ENCODE results near the gene APOC4. TPM values are rescaled to one million over a fixed set of nuclear protein-coding genes. Genes with fewer than 3 reads are reported as not detected.

APOC4 gene
- total RNA-seq, 1 donor from 2014 or later: not detected

DNA sequence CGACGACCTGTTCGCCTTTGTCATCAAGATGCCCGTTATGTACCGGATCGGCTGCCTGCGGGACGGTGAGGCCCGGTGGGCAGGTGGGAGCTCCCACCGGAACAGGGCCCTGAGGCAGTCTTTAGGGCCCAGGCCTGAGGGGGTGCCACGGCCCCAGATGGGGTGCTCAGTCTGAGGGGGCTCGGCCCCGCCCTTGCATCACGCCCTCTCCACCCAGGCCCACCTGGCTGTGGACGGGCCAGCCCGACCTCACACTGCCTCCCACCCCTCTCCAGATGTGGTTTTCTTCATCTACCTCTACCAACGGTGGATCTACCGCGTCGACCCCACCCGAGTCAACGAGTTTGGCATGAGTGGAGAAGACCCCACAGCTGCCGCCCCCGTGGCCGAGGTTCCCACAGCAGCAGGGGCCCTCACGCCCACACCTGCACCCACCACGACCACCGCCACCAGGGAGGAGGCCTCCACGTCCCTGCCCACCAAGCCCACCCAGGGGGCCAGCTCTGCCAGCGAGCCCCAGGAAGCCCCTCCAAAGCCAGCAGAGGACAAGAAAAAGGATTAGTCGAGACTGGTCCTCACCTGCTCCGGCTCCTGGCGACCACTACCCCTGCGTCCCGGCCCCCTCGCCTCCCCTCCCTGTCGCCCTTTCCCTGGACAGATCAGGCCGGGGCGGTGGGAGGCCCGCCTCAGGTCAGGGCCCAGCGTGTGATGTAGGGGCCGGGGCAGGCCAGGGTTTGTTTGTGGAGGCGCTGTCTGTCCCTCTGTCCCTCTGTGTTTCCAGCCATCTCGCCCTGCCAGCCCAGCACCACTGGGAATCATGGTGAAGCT, 50.5 kb downstream of the APOC4 start:
- no peak for DNase-seq (ENCODE audit: extremely low read depth, low read depth, low spot score)

DNA sequence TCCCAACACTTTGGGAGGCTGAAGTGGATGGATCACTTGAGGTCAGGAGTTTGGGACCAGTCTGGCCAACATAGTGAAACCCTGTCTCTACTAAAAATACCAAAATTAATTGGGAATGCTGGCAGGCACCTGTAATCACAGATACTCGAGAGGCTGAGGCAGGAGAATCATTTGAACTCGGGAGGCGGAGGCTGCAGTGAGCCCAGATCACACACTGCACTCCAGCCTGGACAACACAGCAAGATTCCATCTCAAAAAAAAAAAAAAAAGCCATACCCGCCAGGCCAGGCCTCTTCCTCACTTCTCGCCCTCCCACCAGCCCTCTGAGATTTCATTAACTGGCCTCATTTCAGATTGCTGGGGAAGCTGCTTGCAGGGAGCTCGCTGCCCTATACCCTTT, 51.5 kb downstream of the APOC4 start:
- no peak for DNase-seq (ENCODE audit: extremely low read depth, low read depth, low spot score)

DNA sequence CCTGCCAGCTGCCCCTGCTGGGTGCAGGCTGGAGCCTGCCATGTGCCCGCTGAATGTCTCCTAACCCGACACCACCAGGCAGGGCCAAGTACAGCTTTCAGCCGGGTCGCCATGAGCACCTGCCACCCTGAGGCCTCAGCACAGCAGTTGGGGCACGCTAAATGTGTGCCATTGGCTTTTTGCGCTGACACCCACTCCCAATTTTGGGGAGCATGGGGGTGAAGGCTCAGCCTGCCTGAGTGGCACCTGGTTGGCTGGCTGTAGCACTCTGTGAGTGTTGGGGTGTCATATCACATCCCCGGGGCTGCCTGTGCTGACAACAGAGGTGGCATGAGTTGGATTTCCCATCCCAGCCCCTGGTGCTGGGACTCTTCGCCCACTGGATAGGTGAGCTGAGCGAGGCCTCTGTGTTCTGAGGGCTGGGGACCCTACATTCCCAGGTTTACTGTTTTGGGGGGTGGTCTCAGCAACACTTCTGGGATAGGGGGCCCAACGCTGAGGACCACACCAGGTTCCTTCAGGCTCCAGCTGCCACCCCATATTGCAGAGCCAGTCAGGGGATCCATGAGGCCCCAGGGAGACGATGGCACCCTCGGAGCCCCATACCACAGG, 52.0 kb downstream of the APOC4 start:
- DNase-seq (ENCODE audit: extremely low read depth, low read depth, low spot score): no peak

Other genes with a start within 250 kb of the APOC4 start
- not detected in 2 replicates for gene CEACAM16, start 243.1 kb upstream of the APOC4 start, total RNA-seq
- 28.3 and 30.0 TPM in 2 replicates for gene BCL3, start 193.5 kb upstream of the APOC4 start, total RNA-seq
- gene CBLC, start 164.3 kb upstream of the APOC4 start, total RNA-seq: 1.1 TPM in 1 of 2 replicates, not detected in the other
- gene BCAM, start 133.1 kb upstream of the APOC4 start, total RNA-seq: 57.0 and 78.9 TPM in 2 replicates
- 292 and 342 TPM in 2 replicates for gene NECTIN2, start 95.9 kb upstream of the APOC4 start, total RNA-seq
- 74.7 and 75.5 TPM in 2 replicates for gene TOMM40, start 51.0 kb upstream of the APOC4 start, total RNA-seq
- gene APOE, start 36.4 kb upstream of the APOC4 start, total RNA-seq: 4.0 and 10.0 TPM in 2 replicates
- gene APOC1, start 27.6 kb upstream of the APOC4 start, total RNA-seq: 0.44 and 2.3 TPM in 2 replicates
- gene APOC2, start 3.8 kb downstream of the APOC4 start, total RNA-seq: not detected in 2 replicates
- 87.7 and 119 TPM in 2 replicates for gene CLPTM1, start 13.1 kb downstream of the APOC4 start, total RNA-seq
- gene RELB, start 59.2 kb downstream of the APOC4 start, total RNA-seq: 24.1 and 46.9 TPM in 2 replicates
- gene CLASRP, start 96.8 kb downstream of the APOC4 start, total RNA-seq: 42.7 and 43.3 TPM in 2 replicates
- 0.53 and 0.78 TPM in 2 replicates for gene ZNF296, start 134.2 kb downstream of the APOC4 start, total RNA-seq
- gene GEMIN7, start 137.0 kb downstream of the APOC4 start, total RNA-seq: 33.6 and 45.6 TPM in 2 replicates
- 39.6 and 44.7 TPM in 2 replicates for gene PPP1R37, start 150.9 kb downstream of the APOC4 start, total RNA-seq
- gene NKPD1, start 218.7 kb downstream of the APOC4 start, total RNA-seq: 0.29 TPM in 2 replicates
- gene TRAPPC6A, start 236.0 kb downstream of the APOC4 start, total RNA-seq: 19.4 and 25.3 TPM in 2 replicates
- 15.6 and 21.3 TPM in 2 replicates for gene BLOC1S3, start 236.5 kb downstream of the APOC4 start, total RNA-seq

Data from glomerular endothelial cell (primary cell).